GM12801 (cell line): ENCODE results near the gene C1R.

Source experiments
- TF ChIP-seq, protein P1 (sequence below): IDR thresholded peaks from one replicate; pipeline ENCODE4 v1.5.1; 2011; ENCODE audit warnings: control low read depth; ENCODE audit not compliant: insufficient read length; ENCODE audit errors: extremely low read depth

C1R gene

DNA sequence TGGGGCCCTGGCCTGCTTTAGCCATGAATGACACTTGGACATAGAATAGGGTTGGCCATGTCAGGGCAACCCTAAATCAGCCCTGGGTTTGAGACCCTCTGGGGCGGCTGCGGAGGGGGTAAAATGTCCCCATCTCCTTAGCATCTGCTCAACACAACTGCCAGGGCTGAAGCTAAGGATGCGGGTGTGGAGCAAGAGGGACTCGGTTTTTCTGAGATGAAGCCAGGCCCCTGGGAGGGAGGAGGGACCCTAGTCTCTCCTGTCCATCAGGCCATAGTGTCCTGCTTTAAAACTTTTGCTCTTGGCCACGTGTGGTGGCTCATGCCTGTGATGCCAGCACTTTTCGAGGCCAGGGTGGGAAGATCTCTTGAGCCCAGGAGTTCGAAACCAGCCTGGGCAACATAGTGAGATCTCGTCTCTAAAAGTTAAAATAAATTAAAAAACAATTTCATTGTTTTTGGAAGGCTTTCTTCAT, 778 bp upstream of the C1R start:
- TF ChIP-seq, protein P1, sequence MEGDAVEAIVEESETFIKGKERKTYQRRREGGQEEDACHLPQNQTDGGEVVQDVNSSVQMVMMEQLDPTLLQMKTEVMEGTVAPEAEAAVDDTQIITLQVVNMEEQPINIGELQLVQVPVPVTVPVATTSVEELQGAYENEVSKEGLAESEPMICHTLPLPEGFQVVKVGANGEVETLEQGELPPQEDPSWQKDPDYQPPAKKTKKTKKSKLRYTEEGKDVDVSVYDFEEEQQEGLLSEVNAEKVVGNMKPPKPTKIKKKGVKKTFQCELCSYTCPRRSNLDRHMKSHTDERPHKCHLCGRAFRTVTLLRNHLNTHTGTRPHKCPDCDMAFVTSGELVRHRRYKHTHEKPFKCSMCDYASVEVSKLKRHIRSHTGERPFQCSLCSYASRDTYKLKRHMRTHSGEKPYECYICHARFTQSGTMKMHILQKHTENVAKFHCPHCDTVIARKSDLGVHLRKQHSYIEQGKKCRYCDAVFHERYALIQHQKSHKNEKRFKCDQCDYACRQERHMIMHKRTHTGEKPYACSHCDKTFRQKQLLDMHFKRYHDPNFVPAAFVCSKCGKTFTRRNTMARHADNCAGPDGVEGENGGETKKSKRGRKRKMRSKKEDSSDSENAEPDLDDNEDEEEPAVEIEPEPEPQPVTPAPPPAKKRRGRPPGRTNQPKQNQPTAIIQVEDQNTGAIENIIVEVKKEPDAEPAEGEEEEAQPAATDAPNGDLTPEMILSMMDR, result no peak

DNA sequence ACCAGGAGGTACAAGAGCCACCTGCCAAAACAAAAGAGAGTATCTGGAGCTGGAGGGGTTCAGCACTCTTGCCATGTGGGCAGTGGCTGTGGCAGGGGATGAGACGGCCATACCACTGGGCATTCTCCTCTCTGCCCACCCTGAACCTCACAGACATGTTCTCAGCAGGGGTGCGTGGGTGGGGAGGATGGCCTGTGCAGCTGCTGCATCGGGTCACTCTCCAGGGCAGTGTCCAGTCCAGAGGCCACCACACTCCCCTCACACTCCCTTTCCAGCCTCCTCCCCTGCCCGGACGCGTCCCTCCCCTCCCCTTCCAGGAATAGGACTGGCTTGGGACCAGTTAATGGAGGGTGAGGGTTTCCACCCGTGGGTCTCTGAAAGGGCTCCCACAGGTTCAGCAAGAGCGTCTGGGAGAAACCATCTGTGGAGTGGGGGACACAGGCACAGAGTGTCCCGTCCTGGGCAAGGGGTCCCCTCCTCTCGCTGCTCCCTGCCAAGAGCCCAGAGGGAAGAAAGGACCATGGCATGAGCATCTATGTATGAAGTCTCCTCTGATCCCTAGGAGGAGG, 501 bp downstream of the C1R start:
- TF ChIP-seq, protein P1, result no peak

DNA sequence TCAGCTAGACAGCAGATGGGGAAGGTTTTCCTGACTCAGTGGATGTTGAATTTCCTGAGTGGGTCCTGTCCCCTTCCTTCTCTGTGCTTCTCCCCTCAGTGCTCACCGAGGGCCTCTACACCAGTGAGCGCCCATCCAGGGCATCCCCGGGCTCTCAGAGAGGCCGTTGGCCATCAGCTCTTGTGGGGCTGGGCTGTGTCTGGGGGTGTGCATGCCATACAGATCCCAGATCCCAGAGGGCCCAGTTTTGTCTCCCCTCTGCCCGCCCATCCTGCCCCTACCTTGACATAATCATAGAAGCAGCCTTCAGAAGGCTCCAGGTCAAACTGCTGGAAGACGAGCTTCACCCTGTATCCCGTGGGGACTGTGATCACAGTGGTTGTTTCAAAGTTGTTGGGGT, 1.1 kb downstream of the C1R start:
- TF ChIP-seq, protein P1, result no peak

DNA sequence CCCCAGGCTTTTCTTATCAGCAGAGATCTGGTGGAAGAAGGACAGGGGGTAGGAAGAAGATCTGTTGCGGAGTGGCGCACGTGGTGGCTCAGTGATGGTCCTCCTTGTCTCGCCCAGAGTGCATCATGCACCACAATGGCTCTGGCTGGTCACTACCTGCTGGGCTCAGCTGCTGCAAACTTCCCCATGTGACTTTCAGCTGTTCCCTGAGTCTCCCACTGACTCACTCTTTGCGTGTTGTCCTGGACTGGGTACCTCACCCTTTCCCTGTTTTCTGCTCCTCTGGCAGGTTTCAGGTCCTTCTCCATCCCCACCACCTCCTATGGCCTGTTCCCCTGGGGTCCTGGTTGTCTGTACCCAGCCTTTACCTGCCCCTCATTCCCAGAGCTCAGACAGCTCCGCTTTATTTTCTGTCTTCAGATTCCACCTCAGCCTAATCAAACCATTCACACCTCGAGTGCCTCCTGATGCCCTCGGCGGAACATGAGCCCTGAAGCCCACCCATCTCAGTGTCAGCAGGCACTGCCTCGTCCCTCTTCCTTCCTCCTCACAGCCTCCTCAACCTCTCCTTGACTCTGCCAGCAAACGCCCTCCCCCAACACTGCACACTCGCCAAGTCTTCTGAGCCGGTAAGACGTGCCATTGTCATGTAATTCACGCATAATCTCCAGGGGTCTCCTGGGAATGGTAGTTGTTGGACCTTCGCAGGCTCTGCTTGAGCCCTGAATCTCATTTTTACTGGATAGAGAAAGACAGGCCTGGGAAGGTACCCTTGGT, 1.8 kb downstream of the C1R start:
- TF ChIP-seq, protein P1, result no peak

DNA sequence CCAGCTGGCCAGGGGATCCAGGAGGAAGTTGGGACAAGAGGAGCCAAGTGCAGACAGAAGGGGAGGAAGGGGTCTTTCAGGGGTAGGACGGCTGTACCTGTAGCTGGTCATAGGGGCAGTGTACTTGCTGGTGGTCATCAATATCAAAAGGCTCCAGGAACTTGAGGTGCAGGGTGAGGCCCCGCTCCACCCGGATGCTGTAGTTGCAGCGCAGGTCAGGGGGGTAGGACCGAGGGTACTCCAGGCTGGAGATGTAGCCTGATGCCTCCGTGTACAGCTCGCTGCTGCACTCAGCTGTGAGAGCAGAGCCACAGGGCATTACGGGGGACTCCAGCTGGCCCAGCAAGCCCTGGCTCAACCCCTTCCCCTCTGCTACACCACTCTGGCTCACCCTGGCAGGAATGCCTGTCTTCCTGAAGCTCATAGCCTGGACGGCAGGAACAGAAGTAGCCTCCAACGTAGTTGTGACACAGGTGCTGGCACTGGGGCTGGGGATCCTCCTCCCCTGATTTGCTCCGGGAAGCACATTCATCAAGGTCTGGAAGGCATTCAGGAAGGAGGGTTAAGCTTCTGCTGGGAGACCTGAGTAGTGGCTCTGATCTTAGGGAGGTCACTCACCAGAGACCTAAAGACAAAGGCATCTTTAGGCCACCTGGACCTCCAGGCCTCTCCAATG, 2.9 kb downstream of the C1R start:
- TF ChIP-seq, protein P1, result no peak

DNA sequence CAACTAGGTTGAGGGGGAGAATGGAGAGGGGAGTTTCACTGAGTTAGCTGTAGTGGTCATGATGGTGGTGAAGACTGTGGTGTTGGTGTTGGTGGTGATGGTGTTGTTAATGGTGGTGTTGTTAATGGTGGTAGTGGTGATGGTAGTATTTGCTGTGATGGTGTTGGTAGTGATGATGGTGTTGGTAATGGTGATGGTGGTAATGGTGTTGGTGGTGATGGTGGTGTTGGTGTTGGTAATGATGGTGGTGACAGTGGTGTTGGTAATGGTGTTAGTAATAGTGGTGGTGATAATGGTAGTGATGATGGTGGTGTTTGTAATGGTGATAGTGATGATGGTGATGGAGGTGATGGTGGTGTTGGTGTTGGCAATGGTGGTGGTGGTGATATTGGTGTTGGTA, 9.1 kb downstream of the C1R start:
- TF ChIP-seq, protein P1, result no peak

DNA sequence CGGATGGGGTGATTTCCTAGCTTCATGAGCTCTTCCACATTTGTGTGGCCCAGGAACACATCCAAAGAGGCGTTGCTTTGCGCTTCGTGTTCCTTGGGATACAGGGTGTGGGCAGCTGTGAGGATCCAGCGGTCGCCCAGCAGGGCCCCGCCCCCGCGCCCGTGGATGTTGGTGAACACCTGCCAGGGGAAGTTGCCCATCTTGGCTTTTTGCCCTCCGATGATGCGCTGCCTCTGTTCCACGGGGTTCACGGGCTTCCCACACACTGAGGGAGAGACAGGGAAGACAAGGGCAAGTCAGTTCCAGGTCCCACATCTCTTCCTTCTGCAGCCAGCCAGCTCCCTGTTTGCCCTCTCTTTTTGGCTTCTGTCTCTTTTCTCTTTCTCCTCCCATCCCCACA, 11.2 kb downstream of the C1R start:
- TF ChIP-seq, protein P1, result no peak
